HepG2 (cell line): ENCODE measurements around the gene MTX3. TPM values are rescaled to one million over a fixed set of nuclear protein-coding genes. Genes with fewer than 3 reads are reported as not detected.

Experiments used
- BORCS8-MEF2B ChIP-seq: sonication (generic); formaldehyde crosslinking; IDR thresholded peaks from 2 replicates; pipeline ENCODE4 v1.8.0; 2022; ENCODE audit warnings: mild to moderate bottlenecking, missing genetic modification reagents
- CC2D1A ChIP-seq: sonication (generic); formaldehyde crosslinking; IDR thresholded peaks from 2 replicates; pipeline ENCODE4 v1.8.1; 2023; ENCODE audit warnings: mild to moderate bottlenecking, missing genetic modification reagents
- GZF1 ChIP-seq: sonication (generic); formaldehyde crosslinking; IDR thresholded peaks from 2 replicates; pipeline ENCODE4 v1.5.1; 2020; ENCODE audit warnings: mild to moderate bottlenecking, missing genetic modification reagents
- KDM3A ChIP-seq: IDR thresholded peaks from 2 replicates; pipeline ENCODE4 v1.6.1; 2018; ENCODE audit warnings: low read depth, missing compliant biosample characterization
- KDM4B ChIP-seq: sonication (generic); formaldehyde crosslinking; IDR thresholded peaks from 2 replicates; pipeline ENCODE4 v1.4.0; 2020; ENCODE audit warnings: missing genetic modification reagents
- MIER3 ChIP-seq: IDR thresholded peaks from 2 replicates; pipeline ENCODE4 v1.6.1; 2016; ENCODE audit warnings: missing compliant biosample characterization, borderline replicate concordance
- PAF1 ChIP-seq: IDR thresholded peaks from 2 replicates; pipeline ENCODE4 v1.6.1; 2016; ENCODE audit warnings: missing genetic modification reagents, missing compliant biosample characterization
- POLR2A ChIP-seq, 2 experiments: IDR thresholded peaks; 2 replicates each; pipeline ENCODE4 v1.6.1; 2011; ENCODE audit warnings: low read depth in 2 of 2, low read length in 2 of 2, mild to moderate bottlenecking in 1 of 2, moderate library complexity in 1 of 2; ENCODE audit not compliant: insufficient read depth in 1 of 2
- ZNF607 ChIP-seq: sonication (generic); formaldehyde crosslinking; IDR thresholded peaks from 2 replicates; pipeline ENCODE4 v1.5.1; 2020; ENCODE audit warnings: missing genetic modification reagents, mild to moderate bottlenecking, borderline replicate concordance
- polyA plus RNA-seq, 8 experiments: library from polyadenylated mRNA; depleted of rRNA in 3 of 8; stranded (reverse) in 7 of 8; unstranded in 1 of 8; fragments of >200 nt; fragmentation: Illumina TruSeq in 4 of 8; extraction: Trizol in 4 of 8; gene quantifications; 2 replicates each; pipeline versions ENCODE4 v1.2.1 to v1.2.3, GENCODE V29; 2011 to 2016; ENCODE audit warnings: low read depth in 4 of 8, missing spikeins in 1 of 8, mixed read lengths in 1 of 8; ENCODE audit not compliant: insufficient read depth in 1 of 8
- total RNA-seq, 5 experiments: library from RNA; depleted of rRNA; stranded (reverse); fragments of >200 nt; fragmentation: Illumina TruSeq; extraction: Trizol; gene quantifications; 2 replicates each; pipeline ENCODE4 v1.2.3, GENCODE V29; 2016; ENCODE audit warnings: low read depth in 1 of 5
- TF ChIP-seq, protein P1 (sequence below): sonication (generic); formaldehyde crosslinking; IDR thresholded peaks from 2 replicates; pipeline ENCODE4 v1.5.1; 2020; ENCODE audit warnings: mild to moderate bottlenecking, missing genetic modification reagents, moderate library complexity
- TF ChIP-seq, protein P2 (sequence below): sonication (generic); formaldehyde crosslinking; IDR thresholded peaks from 2 replicates; pipeline ENCODE4 v1.5.0; 2020; ENCODE audit warnings: missing genetic modification reagents
- TF ChIP-seq, protein P3 (sequence below): sonication (generic); formaldehyde crosslinking; IDR thresholded peaks from 2 replicates; pipeline ENCODE4 v1.9.0; 2021; ENCODE audit warnings: mild to moderate bottlenecking, missing genetic modification reagents
- TF ChIP-seq, protein P4 (sequence below): sonication (generic); formaldehyde crosslinking; IDR thresholded peaks from 2 replicates; pipeline ENCODE4 v1.4.0; 2020; ENCODE audit warnings: missing genetic modification reagents, borderline replicate concordance
- TF ChIP-seq, protein P5 (sequence below): sonication (generic); formaldehyde crosslinking; IDR thresholded peaks from 2 replicates; pipeline ENCODE4 v1.4.0; 2020; ENCODE audit warnings: missing genetic modification reagents, borderline replicate concordance

MTX3 gene
- total and polyA plus RNA-seq, 2 of the 13 experiments (the other 11 are each of a cell fraction or from before 2014, with no cell fraction given): 9.9 to 16.7 TPM

DNA sequence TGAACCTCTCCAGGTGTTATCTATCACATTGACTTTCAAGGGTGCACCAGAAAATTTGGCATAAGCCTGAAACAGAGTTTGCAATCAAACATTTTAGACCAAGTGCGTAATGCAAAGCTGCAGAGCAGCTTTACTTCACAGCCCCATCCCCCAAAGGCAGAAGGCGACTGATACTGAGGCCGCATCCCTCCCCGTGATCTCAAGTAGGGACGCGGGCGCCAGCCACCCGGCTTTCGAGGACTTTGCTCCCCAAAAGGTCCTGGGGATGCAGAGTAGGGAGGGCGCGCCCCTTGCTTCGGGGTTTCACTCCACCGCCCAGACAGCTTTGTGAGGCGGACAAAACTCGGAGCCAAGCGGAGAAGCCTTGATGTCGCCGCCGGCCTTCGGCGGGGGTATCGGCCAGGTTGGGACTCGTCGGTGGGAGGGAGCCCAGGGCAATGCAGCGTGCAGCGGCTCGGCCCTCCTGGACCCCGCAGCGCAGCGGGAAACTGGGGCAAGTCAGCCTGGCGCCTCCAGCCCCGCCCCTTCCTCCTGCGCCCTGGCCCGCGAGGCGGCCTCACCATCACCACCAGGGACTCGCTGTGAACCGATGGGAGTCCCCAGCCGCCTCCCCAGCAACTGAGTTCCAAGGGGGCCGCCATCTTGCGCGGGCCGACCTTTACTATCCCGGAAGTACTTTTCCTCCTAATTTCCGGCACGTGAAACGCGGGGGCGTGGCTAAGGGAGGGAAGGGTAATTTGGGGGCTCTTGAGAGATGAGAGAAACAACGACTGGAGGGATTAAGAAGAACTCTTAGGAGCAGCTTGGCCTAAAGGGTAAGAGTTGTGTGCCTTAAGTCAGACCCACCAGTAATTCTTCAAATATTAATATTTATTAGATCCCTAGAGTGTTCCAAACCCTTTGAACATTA, at the start of gene MTX3 (continued):
- TF ChIP-seq BORCS8-MEF2B (CRISPR knock-in tag) (peak; percentile 10; the same call in 1 of the 2 replicates), CC2D1A (CRISPR knock-in tag) (no peak), MIER3 (peak; percentile 60; the same call in 1 of the 2 replicates), ZNF607 (CRISPR knock-in tag) (peak; percentile 61), POLR2A (IDR thresholded peaks at IDR 0.05; ENCODE audit: insufficient read depth in 1 of 2, low read depth in 2 of 2, low read length in 2 of 2) (peak; percentile 75), GZF1 (peak; percentile 54; the same call in 1 of the 2 replicates), KDM3A (CRISPR knock-in tag) (no peak; the same call in 1 of the 2 replicates), KDM4B (CRISPR knock-in tag) (no peak), PAF1 (CRISPR knock-in tag) (no peak)
- TF ChIP-seq, protein P1, sequence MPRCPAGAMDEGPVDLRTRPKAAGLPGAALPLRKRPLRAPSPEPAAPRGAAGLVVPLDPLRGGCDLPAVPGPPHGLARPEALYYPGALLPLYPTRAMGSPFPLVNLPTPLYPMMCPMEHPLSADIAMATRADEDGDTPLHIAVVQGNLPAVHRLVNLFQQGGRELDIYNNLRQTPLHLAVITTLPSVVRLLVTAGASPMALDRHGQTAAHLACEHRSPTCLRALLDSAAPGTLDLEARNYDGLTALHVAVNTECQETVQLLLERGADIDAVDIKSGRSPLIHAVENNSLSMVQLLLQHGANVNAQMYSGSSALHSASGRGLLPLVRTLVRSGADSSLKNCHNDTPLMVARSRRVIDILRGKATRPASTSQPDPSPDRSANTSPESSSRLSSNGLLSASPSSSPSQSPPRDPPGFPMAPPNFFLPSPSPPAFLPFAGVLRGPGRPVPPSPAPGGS (CRISPR knock-in tag): peak; percentile 91
- TF ChIP-seq, protein P2, sequence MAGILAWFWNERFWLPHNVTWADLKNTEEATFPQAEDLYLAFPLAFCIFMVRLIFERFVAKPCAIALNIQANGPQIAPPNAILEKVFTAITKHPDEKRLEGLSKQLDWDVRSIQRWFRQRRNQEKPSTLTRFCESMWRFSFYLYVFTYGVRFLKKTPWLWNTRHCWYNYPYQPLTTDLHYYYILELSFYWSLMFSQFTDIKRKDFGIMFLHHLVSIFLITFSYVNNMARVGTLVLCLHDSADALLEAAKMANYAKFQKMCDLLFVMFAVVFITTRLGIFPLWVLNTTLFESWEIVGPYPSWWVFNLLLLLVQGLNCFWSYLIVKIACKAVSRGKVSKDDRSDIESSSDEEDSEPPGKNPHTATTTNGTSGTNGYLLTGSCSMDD (CRISPR knock-in tag): no peak
- TF ChIP-seq, protein P3, sequence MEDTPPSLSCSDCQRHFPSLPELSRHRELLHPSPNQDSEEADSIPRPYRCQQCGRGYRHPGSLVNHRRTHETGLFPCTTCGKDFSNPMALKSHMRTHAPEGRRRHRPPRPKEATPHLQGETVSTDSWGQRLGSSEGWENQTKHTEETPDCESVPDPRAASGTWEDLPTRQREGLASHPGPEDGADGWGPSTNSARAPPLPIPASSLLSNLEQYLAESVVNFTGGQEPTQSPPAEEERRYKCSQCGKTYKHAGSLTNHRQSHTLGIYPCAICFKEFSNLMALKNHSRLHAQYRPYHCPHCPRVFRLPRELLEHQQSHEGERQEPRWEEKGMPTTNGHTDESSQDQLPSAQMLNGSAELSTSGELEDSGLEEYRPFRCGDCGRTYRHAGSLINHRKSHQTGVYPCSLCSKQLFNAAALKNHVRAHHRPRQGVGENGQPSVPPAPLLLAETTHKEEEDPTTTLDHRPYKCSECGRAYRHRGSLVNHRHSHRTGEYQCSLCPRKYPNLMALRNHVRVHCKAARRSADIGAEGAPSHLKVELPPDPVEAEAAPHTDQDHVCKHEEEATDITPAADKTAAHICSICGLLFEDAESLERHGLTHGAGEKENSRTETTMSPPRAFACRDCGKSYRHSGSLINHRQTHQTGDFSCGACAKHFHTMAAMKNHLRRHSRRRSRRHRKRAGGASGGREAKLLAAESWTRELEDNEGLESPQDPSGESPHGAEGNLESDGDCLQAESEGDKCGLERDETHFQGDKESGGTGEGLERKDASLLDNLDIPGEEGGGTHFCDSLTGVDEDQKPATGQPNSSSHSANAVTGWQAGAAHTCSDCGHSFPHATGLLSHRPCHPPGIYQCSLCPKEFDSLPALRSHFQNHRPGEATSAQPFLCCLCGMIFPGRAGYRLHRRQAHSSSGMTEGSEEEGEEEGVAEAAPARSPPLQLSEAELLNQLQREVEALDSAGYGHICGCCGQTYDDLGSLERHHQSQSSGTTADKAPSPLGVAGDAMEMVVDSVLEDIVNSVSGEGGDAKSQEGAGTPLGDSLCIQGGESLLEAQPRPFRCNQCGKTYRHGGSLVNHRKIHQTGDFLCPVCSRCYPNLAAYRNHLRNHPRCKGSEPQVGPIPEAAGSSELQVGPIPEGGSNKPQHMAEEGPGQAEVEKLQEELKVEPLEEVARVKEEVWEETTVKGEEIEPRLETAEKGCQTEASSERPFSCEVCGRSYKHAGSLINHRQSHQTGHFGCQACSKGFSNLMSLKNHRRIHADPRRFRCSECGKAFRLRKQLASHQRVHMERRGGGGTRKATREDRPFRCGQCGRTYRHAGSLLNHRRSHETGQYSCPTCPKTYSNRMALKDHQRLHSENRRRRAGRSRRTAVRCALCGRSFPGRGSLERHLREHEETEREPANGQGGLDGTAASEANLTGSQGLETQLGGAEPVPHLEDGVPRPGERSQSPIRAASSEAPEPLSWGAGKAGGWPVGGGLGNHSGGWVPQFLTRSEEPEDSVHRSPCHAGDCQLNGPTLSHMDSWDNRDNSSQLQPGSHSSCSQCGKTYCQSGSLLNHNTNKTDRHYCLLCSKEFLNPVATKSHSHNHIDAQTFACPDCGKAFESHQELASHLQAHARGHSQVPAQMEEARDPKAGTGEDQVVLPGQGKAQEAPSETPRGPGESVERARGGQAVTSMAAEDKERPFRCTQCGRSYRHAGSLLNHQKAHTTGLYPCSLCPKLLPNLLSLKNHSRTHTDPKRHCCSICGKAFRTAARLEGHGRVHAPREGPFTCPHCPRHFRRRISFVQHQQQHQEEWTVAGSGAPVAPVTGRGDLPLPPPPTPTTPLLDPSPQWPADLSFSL (CRISPR knock-in tag): no peak
- TF ChIP-seq, protein P4, sequence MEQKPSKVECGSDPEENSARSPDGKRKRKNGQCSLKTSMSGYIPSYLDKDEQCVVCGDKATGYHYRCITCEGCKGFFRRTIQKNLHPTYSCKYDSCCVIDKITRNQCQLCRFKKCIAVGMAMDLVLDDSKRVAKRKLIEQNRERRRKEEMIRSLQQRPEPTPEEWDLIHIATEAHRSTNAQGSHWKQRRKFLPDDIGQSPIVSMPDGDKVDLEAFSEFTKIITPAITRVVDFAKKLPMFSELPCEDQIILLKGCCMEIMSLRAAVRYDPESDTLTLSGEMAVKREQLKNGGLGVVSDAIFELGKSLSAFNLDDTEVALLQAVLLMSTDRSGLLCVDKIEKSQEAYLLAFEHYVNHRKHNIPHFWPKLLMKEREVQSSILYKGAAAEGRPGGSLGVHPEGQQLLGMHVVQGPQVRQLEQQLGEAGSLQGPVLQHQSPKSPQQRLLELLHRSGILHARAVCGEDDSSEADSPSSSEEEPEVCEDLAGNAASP (CRISPR knock-in tag): no peak
- TF ChIP-seq, protein P5, sequence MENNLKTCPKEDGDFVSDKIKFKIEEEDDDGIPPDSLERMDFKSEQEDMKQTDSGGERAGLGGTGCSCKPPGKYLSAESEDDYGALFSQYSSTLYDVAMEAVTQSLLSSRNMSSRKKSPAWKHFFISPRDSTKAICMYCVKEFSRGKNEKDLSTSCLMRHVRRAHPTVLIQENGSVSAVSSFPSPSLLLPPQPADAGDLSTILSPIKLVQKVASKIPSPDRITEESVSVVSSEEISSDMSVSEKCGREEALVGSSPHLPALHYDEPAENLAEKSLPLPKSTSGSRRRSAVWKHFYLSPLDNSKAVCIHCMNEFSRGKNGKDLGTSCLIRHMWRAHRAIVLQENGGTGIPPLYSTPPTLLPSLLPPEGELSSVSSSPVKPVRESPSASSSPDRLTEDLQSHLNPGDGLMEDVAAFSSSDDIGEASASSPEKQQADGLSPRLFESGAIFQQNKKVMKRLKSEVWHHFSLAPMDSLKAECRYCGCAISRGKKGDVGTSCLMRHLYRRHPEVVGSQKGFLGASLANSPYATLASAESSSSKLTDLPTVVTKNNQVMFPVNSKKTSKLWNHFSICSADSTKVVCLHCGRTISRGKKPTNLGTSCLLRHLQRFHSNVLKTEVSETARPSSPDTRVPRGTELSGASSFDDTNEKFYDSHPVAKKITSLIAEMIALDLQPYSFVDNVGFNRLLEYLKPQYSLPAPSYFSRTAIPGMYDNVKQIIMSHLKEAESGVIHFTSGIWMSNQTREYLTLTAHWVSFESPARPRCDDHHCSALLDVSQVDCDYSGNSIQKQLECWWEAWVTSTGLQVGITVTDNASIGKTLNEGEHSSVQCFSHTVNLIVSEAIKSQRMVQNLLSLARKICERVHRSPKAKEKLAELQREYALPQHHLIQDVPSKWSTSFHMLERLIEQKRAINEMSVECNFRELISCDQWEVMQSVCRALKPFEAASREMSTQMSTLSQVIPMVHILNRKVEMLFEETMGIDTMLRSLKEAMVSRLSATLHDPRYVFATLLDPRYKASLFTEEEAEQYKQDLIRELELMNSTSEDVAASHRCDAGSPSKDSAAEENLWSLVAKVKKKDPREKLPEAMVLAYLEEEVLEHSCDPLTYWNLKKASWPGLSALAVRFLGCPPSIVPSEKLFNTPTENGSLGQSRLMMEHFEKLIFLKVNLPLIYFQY (CRISPR knock-in tag): no peak
